Nucleus accumbens (tissue), 56 donors: ENCODE results near the gene ELOVL7.
"Not testable (repeated sequence)": the region's sequence is repeated elsewhere in the genome, so short reads cannot be mapped to it uniquely, and the experiment has no call there.

ENCODE experiments used
- DNase-seq, 56 donors: peaks; one replicate each; lab custom pipeline; 2025; lab: John Stamatoyannopoulos, UW

The ELOVL7 gene

DNA sequence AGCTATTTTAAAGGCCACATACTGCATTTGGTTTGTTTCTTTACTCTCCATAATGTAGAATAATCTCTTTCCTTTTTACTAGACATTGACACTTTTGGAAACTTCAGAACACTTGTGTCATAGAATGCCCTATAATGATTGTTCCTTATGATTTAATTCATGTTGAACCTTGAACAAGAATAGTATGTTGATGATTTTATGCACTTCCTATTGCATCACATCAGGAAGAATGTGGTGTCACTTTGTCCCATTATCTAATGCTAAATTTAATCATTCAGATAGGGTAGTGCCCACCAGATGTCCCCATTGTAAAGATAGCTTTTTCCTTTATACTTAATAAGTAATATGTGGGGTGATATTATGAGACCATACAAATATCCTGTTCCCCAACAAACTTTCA, 124.7 kb downstream of the ELOVL7 start:
- DNase-seq, result no peak

DNA sequence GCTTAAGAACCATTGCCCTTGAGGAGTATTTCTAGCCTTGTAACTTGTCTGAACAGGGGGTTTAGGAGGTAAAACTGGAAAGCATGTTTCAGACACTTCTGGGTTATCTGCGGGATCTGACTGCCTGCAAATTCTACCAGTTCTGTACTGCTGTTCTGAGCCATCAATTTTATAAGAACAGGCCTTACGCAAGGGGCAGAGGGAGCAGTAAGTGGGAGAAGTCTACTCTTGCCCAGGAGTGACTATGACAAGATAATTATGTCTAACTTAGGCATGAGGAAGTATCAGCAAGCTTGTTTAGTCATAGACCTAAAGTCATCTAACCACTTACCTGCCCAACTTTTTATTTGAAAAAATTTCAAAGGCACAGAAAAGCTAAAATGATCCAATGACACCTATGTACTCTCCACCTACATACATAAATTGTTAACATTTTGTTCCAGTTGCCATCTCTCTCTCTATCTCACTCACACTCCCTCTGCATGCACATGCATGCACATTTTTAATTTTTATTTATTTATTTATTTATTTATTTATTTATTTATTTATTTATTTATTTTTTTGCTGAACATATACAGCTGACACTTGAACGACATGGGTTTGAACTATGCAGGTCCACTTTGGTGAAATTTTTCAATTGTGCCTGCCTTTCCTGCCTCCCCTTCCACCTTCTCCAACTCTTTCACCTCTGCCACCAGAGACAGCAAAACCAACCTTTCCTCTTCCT, 125.7 kb downstream of the ELOVL7 start:
- DNase-seq, result no peak

DNA sequence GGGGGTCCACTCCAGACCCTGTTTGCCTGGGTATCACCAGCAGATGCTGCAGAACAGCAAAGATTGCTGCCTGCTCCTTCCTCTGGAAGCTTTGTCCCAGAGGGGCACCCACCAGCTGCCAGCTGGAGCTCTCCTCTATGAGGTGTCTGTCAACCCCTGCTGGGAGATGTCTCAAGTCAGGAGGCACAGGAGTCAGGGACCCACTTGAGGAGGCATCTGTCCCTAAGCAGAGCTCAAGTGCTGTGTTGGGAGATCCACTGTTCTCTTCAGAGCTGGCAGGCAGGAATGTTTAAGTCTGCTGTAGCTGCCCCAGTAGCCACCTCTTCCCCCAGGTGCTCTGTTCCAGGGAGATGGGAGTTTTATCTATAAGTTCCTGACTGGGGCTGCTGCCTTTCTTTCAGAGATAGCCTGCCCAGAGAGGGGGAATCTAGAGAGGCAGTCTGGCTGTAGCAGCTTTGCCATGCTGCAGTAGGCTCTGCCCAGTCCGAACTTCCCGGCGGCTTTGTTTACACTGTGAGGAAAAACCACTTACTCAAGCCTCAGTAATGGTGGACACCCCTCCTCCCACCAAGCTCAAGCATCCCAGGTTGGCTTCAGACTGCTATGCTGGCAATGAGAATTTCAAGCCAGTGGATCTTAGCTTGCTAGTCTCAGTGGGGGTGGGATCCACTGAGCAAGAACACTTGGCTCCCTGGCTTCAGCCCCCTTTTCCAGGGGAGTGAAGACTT, 128.7 kb downstream of the ELOVL7 start:
- DNase-seq, result not testable (repeated sequence)

DNA sequence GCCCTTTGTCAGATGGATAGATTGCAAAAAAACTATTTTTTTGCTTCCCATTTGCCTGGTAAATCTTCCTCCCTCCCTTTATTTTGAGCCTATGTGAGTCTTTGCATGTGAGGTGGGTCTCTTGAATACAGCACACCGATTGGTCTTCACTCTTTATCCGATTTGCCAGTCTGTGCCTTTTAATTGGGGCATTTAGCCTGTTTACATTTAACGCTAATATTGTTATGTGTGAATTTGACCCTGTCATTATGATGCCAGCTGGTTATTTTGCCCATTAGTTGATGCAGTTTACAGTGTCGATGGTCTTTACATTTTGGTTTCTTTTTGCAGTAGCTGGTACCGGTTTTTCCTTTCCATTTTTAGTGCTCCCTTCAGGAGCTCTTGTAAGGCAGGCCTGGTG, 131.1 kb downstream of the ELOVL7 start:
- no peak for DNase-seq

DNA sequence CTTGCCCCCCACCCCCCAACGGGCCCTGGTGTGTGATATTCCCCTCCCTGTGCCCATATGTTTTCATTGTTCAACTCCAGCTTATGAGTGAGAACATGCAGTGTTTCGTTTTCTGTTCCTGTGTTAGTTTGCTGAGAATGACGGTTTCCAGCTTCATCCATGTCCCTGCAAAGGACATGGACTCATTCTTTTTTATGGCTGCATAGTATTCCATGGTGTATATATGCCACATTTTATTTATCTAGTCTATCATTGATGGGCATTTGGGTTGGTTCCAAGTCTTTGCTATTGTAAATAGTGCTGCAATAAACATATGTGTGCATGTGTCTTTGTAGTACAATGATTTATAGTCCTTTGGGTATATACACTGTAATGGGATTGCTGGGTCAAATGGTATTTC, 132.2 kb downstream of the ELOVL7 start:
- not testable (repeated sequence) for DNase-seq

DNA sequence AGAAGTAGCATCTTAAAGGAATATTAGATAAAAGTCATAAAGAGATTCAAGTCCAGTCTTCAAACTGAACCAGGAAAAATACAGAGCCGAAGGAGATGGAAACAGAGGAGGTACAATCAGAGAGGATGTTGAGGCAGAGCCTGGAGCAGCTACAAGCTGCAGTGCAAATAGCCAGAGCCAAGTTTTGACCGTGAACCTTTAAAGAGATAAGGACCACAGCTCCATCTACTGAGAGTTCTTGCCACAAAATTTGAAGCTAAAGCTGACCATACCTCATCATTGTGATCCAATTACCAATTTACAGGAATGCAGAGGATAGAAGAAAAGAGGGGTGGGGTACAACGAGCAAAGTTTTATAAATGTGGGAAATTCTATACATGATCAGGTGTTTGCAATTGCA, 133.7 kb downstream of the ELOVL7 start:
- DNase-seq, result no peak

DNA sequence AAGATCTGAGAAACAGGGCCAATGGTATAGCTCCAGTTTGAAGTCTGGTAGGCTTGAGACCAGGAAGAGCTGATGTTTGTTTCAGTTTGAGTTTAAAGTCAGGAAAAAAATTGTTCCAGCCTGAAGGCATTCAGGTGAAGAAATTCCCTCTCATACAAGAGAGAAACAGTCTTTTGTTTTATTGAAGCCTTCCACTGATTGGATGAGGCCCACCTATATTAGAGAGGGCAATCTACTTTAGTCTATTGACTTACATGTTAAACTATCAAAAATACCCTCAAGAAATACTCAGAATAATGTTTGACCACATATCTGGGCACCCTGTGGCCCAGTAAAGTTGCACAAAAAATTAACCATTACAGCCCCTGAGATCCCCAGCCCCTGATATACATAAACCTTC, 138.9 kb downstream of the ELOVL7 start:
- DNase-seq, result no peak

DNA sequence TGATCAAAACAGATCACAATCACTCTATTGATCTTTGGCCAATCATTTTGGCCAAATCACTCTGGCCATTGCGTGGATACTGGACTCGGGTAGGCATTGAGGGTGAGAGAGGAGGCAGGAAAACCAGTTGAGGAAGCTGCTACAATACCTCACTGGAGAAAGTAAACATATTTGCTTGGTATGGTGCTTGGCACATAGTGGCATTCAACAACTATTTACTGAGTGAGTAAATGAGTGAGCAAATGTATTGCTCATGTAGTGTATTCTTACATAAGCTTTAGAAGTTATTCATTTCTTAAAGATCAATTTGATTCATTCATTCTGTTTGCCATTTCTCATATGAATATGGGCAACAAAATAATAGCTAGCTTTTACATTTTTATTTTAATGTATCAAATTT, 140.1 kb downstream of the ELOVL7 start:
- DNase-seq, result no peak
